Measurements from ENCODE around the gene PIK3R5. TPM values are rescaled to one million over a fixed set of nuclear protein-coding genes. Genes with fewer than 3 reads are reported as not detected.

Gene PIK3R5
- total RNA-seq, 1 donor from 2014 or later, result 44.0 TPM

DNA sequence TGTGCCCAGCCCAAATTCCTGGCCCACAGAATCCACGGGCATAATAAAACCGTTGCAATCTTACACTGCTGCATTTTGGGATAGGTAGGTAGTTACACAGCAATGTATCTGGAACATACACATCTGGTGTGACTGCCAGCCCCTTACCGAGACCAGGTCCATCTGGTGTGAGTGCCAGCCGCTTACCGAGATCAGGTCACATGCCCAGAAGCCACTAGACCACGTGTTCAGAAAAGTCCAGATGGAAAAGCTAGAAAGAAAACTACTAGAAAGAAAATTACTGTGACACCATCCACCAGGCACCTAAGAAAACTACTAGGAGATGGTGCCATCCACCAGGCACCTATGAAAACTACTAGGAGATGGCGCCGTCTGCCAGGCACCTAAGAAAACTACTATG lies 19.4 kb downstream of the PIK3R5 start:
- intact Hi-C loops (cut with DNase I), result no loop called here
- Histone ChIP-seq H3K4me1 (peaks cover 16% of the 10 kb centered on the region), H3K9me3 (no peaks in the 10 kb centered on the region), H3K36me3 (no peaks in the 10 kb centered on the region), H3K27ac (no peak overlapping the region), H3K4me3 (no peak overlapping the region), H3K27me3 (ENCODE audit: low read depth) (no peaks in the 10 kb centered on the region)
- ATAC-seq (no peak), DNase-seq (no peak)
- TF ChIP-seq, protein P1, sequence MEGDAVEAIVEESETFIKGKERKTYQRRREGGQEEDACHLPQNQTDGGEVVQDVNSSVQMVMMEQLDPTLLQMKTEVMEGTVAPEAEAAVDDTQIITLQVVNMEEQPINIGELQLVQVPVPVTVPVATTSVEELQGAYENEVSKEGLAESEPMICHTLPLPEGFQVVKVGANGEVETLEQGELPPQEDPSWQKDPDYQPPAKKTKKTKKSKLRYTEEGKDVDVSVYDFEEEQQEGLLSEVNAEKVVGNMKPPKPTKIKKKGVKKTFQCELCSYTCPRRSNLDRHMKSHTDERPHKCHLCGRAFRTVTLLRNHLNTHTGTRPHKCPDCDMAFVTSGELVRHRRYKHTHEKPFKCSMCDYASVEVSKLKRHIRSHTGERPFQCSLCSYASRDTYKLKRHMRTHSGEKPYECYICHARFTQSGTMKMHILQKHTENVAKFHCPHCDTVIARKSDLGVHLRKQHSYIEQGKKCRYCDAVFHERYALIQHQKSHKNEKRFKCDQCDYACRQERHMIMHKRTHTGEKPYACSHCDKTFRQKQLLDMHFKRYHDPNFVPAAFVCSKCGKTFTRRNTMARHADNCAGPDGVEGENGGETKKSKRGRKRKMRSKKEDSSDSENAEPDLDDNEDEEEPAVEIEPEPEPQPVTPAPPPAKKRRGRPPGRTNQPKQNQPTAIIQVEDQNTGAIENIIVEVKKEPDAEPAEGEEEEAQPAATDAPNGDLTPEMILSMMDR (IDR thresholded peaks at IDR 0.05), result no peak

GRCh38 chr17:8944748-8945147 lies 20.8 kb downstream of the PIK3R5 start:
- DNase-seq (no peak), ATAC-seq (peak; percentile 32 to 47)
- peak overlapping the region; percentile 41 for H3K27ac ChIP-seq
- H3K4me1 ChIP-seq, result peaks cover 27% of the 10 kb centered on the region
- intact Hi-C loops (cut with DNase I), result no loop called here
- no peaks in the 10 kb centered on the region for H3K9me3 ChIP-seq
- no peaks in the 10 kb centered on the region for H3K36me3 ChIP-seq
- H3K27me3 ChIP-seq (ENCODE audit: low read depth), result no peaks in the 10 kb centered on the region
- TF ChIP-seq, protein P1 (IDR thresholded peaks at IDR 0.05), result no peak
- H3K4me3 ChIP-seq, result no peak overlapping the region

- Histone ChIP-seq H3K4me1 (peaks cover 30% of the 10 kb centered on the region), H3K27ac (no peak overlapping the region), H3K9me3 (no peaks in the 10 kb centered on the region), H3K4me3 (no peak overlapping the region), H3K36me3 (no peaks in the 10 kb centered on the region), H3K27me3 (ENCODE audit: low read depth) (no peaks in the 10 kb centered on the region)
- no peak for ATAC-seq
- no peak for DNase-seq
- intact Hi-C loops (cut with DNase I), result no loop called here
- TF ChIP-seq, protein P1 (IDR thresholded peaks at IDR 0.05), result no peak
Measured at GRCh38 chr17:8944083-8944482, 21.4 kb downstream of the PIK3R5 start.

GRCh38 chr17:8941980-8942622 lies 23.4 kb downstream of the PIK3R5 start:
- DNase-seq (no peak), ATAC-seq (peak; percentile 30 to 42)
- intact Hi-C loops (cut with DNase I), result no loop called here
- TF ChIP-seq, protein P1 (IDR thresholded peaks at IDR 0.05), result no peak
- Histone ChIP-seq H3K27ac (peak overlapping the region; percentile 36), H3K4me3 (no peak overlapping the region), H3K4me1 (peaks cover 21% of the 10 kb centered on the region), H3K27me3 (ENCODE audit: low read depth) (no peaks in the 10 kb centered on the region), H3K36me3 (no peaks in the 10 kb centered on the region), H3K9me3 (no peaks in the 10 kb centered on the region)

GRCh38 chr17:8941520-8941919 lies 24.0 kb downstream of the PIK3R5 start:
- Histone ChIP-seq H3K4me1 (peaks cover 21% of the 10 kb centered on the region), H3K27ac (peak overlapping the region; percentile 36), H3K27me3 (ENCODE audit: low read depth) (no peaks in the 10 kb centered on the region), H3K36me3 (no peaks in the 10 kb centered on the region), H3K9me3 (no peaks in the 10 kb centered on the region), H3K4me3 (no peak overlapping the region)
- ATAC-seq (peak; percentile 71 to 77), DNase-seq (peak; percentile 65)
- TF ChIP-seq, protein P1 (IDR thresholded peaks at IDR 0.05), result no peak
- intact Hi-C loops (cut with DNase I), result no loop called here
